H1 (cell line): ENCODE measurements around the gene TBX4. TPM values are rescaled to one million over a fixed set of nuclear protein-coding genes. Genes with fewer than 3 reads are reported as not detected.

Experiments
- CTCF ChIA-PET: fragments of 300-600 bp; sonication (Branson Sonifier 250); formaldehyde crosslinking; loops from one replicate; lab custom pipeline; 2021; ENCODE audit not compliant: partially characterized antibody; lab: Charles Lee
- POLR2A ChIA-PET: fragments of 300-600 bp; sonication (Branson Sonifier 250); formaldehyde crosslinking; loops from one replicate; lab custom pipeline; 2021; ENCODE audit warnings: inconsistent platforms; ENCODE audit not compliant: partially characterized antibody; lab: Charles Lee
- DNase-seq, 2 experiments: peaks; one replicate each; pipeline versions ENCODE4 v3.0.0 to v3.0.0-alpha.2; 2010 to 2022; ENCODE audit warnings: low spot score in 2 of 2, low read depth in 1 of 2, mixed read lengths in 1 of 2
- FAIRE-seq: peaks from 2 replicates; lab custom pipeline; 2011; peaks lifted over from hg19 to GRCh38; lab: Jason Lieb, UNC
- H2AFZ ChIP-seq: 2 replicates; pipeline ENCODE4 v1.8.1; 2012; ENCODE audit warnings: low read length, inconsistent platforms
- H2AK5ac ChIP-seq: 2 replicates; pipeline ENCODE4 v1.6.1; 2013; ENCODE audit warnings: low read depth, low read length
- H2BK120ac ChIP-seq: replicated peaks from 2 replicates; pipeline ENCODE3; 2013; ENCODE audit warnings: low read depth, low read length, inconsistent platforms
- H2BK12ac ChIP-seq: 2 replicates; pipeline ENCODE4 v1.6.1; 2013; ENCODE audit warnings: low read depth, low read length
- H2BK15ac ChIP-seq: 2 replicates; pipeline ENCODE4 v1.6.1; 2013; ENCODE audit warnings: low read length
- H2BK20ac ChIP-seq: 2 replicates; pipeline ENCODE4 v1.6.1; 2013; ENCODE audit warnings: low read length
- H2BK5ac ChIP-seq: 2 replicates; pipeline ENCODE4 v1.6.1; 2013; ENCODE audit warnings: low read depth, low read length
- H3K14ac ChIP-seq: 2 replicates; pipeline ENCODE4 v1.6.1; 2013; ENCODE audit warnings: inconsistent platforms; ENCODE audit not compliant: insufficient read length
- H3K18ac ChIP-seq: 2 replicates; pipeline ENCODE4 v1.6.1; 2013; ENCODE audit warnings: low read length; ENCODE audit errors: extremely low read depth
- H3K23ac ChIP-seq: 2 replicates; pipeline ENCODE4 v1.6.1; 2013; ENCODE audit warnings: inconsistent platforms; ENCODE audit not compliant: insufficient read length
- H3K23me2 ChIP-seq: 2 replicates; pipeline ENCODE4 v1.6.1; 2013; ENCODE audit warnings: low read depth, low read length
- H3K27ac ChIP-seq: 2 replicates; pipeline ENCODE4 v1.6.1; 2011; ENCODE audit warnings: low read depth, low read length, inconsistent platforms
- H3K27me3 ChIP-seq, 4 experiments: replicated peaks in 1 of 4; 1 replicate in 1 of 4; 2 replicates in 3 of 4; pipeline versions ENCODE4 v1.6.1 to v1.8.1; 2011 to 2013; ENCODE audit warnings: low read length in 3 of 4, mild to moderate bottlenecking in 3 of 4, inconsistent platforms in 2 of 4, mixed read lengths in 2 of 4, moderate library complexity in 1 of 4; ENCODE audit not compliant: control insufficient read depth in 3 of 4, insufficient read depth in 3 of 4; ENCODE audit errors: extremely low read depth in 1 of 4
- H3K36me3 ChIP-seq, 4 experiments: 2 replicates each; pipeline versions ENCODE4 v1.6.1 to v1.8.1; 2011 to 2013; ENCODE audit warnings: mild to moderate bottlenecking in 4 of 4, low read length in 3 of 4, moderate library complexity in 2 of 4, control low read depth in 1 of 4, inconsistent platforms in 1 of 4; ENCODE audit not compliant: insufficient read depth in 4 of 4, control insufficient read depth in 2 of 4
- H3K4ac ChIP-seq: replicated peaks from 2 replicates; pipeline ENCODE3; 2013; ENCODE audit warnings: low read length, low read depth, mixed read lengths, inconsistent platforms; ENCODE audit not compliant: insufficient read length
- H3K4me1 ChIP-seq, 4 experiments: replicated peaks in 1 of 4; 1 replicate in 1 of 4; 2 replicates in 3 of 4; pipeline versions ENCODE4 v1.6.1 to v1.8.1; 2011 to 2013; ENCODE audit warnings: low read length in 3 of 4, inconsistent platforms in 2 of 4, mixed read lengths in 1 of 4; ENCODE audit not compliant: insufficient read depth in 4 of 4, control insufficient read depth in 3 of 4
- H3K4me2 ChIP-seq, 2 experiments: 2 replicates each; pipeline versions ENCODE4 v1.6.1 to v1.8.1; 2011 to 2013; ENCODE audit warnings: low read depth in 2 of 2, low read length in 2 of 2, control low read depth in 1 of 2, inconsistent platforms in 1 of 2, mild to moderate bottlenecking in 1 of 2; ENCODE audit not compliant: insufficient read depth in 1 of 2
- H3K4me3 ChIP-seq, 4 experiments: fragments of 200-600, 300-600 bp in 1 of 4; sonication (generic), shearing (Covaris generic), sonication (Bioruptor Twin) in 1 of 4; 2 replicates each; pipeline versions ENCODE4 v1.5.1 to v1.8.1; 2011 to 2016; ENCODE audit warnings: low read length in 4 of 4, low read depth in 3 of 4, control low read depth in 2 of 4, inconsistent platforms in 2 of 4, mild to moderate bottlenecking in 2 of 4, mixed read lengths in 1 of 4, moderate library complexity in 1 of 4; ENCODE audit not compliant: insufficient read depth in 2 of 4; ENCODE audit errors: extremely low read depth in 1 of 4
- H3K56ac ChIP-seq: replicated peaks from 2 replicates; pipeline ENCODE3; 2013; ENCODE audit warnings: low read depth, mild to moderate bottlenecking, mixed read lengths, low read length, inconsistent platforms; ENCODE audit not compliant: insufficient read length
- H3K79me1 ChIP-seq: 2 replicates; pipeline ENCODE4 v1.6.1; 2013; ENCODE audit warnings: low read depth, low read length, control low read depth
- H3K79me2 ChIP-seq, 2 experiments: 2 replicates each; pipeline versions ENCODE4 v1.6.1 to v1.8.1; 2012 to 2013; ENCODE audit warnings: low read length in 2 of 2, mild to moderate bottlenecking in 2 of 2, inconsistent platforms in 1 of 2; ENCODE audit not compliant: insufficient read depth in 2 of 2, control insufficient read depth in 1 of 2
- H3K9ac ChIP-seq, 4 experiments: replicated peaks in 1 of 4; 1 replicate in 1 of 4; 2 replicates in 3 of 4; pipeline versions ENCODE4 v1.6.1 to v1.8.1; 2011 to 2013; ENCODE audit warnings: low read depth in 3 of 4, low read length in 3 of 4, control low read depth in 2 of 4, mild to moderate bottlenecking in 2 of 4, moderate library complexity in 2 of 4, inconsistent platforms in 1 of 4; ENCODE audit errors: extremely low read depth in 1 of 4
- H3K9me3 ChIP-seq, 2 experiments: 2 replicates each; pipeline versions ENCODE4 v1.6.1 to v1.8.1; 2012 to 2013; ENCODE audit warnings: mild to moderate bottlenecking in 2 of 2, moderate library complexity in 2 of 2, control low read depth in 1 of 2, inconsistent platforms in 1 of 2, low read depth in 1 of 2, low read length in 1 of 2, mixed read lengths in 1 of 2; ENCODE audit not compliant: insufficient read depth in 2 of 2
- H4K20me1 ChIP-seq, 2 experiments: replicated peaks in 1 of 2; 2 replicates each; pipeline versions ENCODE3 to v1.8.1; 2011 to 2013; ENCODE audit warnings: inconsistent platforms in 2 of 2, low read length in 2 of 2, mild to moderate bottlenecking in 1 of 2; ENCODE audit not compliant: insufficient read depth in 2 of 2, control insufficient read depth in 1 of 2
- H4K5ac ChIP-seq: 2 replicates; pipeline ENCODE4 v1.6.1; 2013; ENCODE audit warnings: low read length, low read depth, mixed read lengths, inconsistent platforms; ENCODE audit not compliant: insufficient read length
- H4K8ac ChIP-seq: 2 replicates; pipeline ENCODE4 v1.8.0; 2013; ENCODE audit warnings: mild to moderate bottlenecking, moderate library complexity, low read length, inconsistent platforms; ENCODE audit not compliant: insufficient read depth; ENCODE audit errors: extremely low read depth
- H4K91ac ChIP-seq: replicated peaks from 2 replicates; pipeline ENCODE3; 2013; ENCODE audit warnings: low read length, mixed read lengths, inconsistent platforms; ENCODE audit not compliant: insufficient read length
- CBX8 ChIP-seq: fragments of 300-800, 300-1000 bp; sonication (generic); IDR thresholded peaks from 2 replicates; pipeline ENCODE4 v1.7.1; 2016; ENCODE audit warnings: low read depth, low read length, borderline replicate concordance
- CEBPB ChIP-seq: IDR thresholded peaks from 2 replicates; pipeline ENCODE4 v1.6.1; 2012; ENCODE audit warnings: low read depth, low read length
- CREB1 ChIP-seq: IDR thresholded peaks from 2 replicates; pipeline ENCODE4 v1.6.1; 2012; ENCODE audit warnings: inconsistent platforms
- CTCF ChIP-seq, 3 experiments: IDR thresholded peaks; 1 replicate in 2 of 3; 2 replicates in 1 of 3; pipeline versions ENCODE4 v1.5.1 to v1.6.1; 2011; ENCODE audit warnings: low read length in 3 of 3, mild to moderate bottlenecking in 3 of 3, inconsistent platforms in 2 of 3, low read depth in 1 of 3, moderate library complexity in 1 of 3; ENCODE audit not compliant: insufficient read depth in 1 of 3; ENCODE audit errors: control extremely low read depth in 1 of 3
- FOSL1 ChIP-seq: IDR thresholded peaks from 2 replicates; pipeline ENCODE4 v1.6.1; 2011; ENCODE audit warnings: mild to moderate bottlenecking, low read depth, low read length, moderate library complexity; ENCODE audit not compliant: insufficient read depth
- MAFK ChIP-seq: IDR thresholded peaks from 2 replicates; pipeline ENCODE4 v1.6.1; 2012; ENCODE audit warnings: low read depth, mild to moderate bottlenecking, improper control_type of control experiment, low read length
- NANOG ChIP-seq: IDR thresholded peaks from 2 replicates; pipeline ENCODE4 v1.6.1; 2011; ENCODE audit warnings: low read length, low read depth, mild to moderate bottlenecking, inconsistent platforms; ENCODE audit not compliant: insufficient read depth, poor library complexity, severe bottlenecking
- POLR2AphosphoS5 ChIP-seq: IDR thresholded peaks from 2 replicates; pipeline ENCODE4 v1.6.1; 2011; ENCODE audit warnings: low read depth, low read length
- SIX5 ChIP-seq: IDR thresholded peaks from 2 replicates; pipeline ENCODE4 v1.6.1; 2011; ENCODE audit warnings: mild to moderate bottlenecking, low read depth, low read length
- SP1 ChIP-seq: IDR thresholded peaks from 2 replicates; pipeline ENCODE4 v1.6.1; 2011; ENCODE audit warnings: low read depth, low read length
- TBP ChIP-seq: IDR thresholded peaks from 2 replicates; pipeline ENCODE4 v1.6.1; 2011; ENCODE audit warnings: low read depth, low read length, improper control_type of control experiment
- WGBS, 2 experiments: shearing (Covaris generic) in 1 of 2; methylation state at CpG; one replicate each; pipeline versions ENCODE4 v1.1.6 to v1.1.7; 2013 to 2015; ENCODE audit warnings: low lambda C conversion rate in 2 of 2, mixed read lengths in 2 of 2, inconsistent platforms in 1 of 2, low coverage in 1 of 2, missing lambda C conversion rate in 1 of 2; ENCODE audit not compliant: insufficient replicate concordance in 2 of 2, insufficient coverage in 1 of 2, insufficient read length in 1 of 2; ENCODE audit errors: extremely low coverage in 1 of 2, missing lambda C conversion rate in 1 of 2; 5-methylcytosine and 5-hydroxymethylcytosine counted together
- polyA plus RNA-seq, 7 experiments: library from polyadenylated mRNA; depleted of rRNA in 3 of 7; stranded (reverse) in 5 of 7; unstranded in 2 of 7; fragments of >200 nt in 5 of 7; fragments of 200-250 nt in 2 of 7; gene quantifications; 1 replicate in 5 of 7; 2 replicates in 1 of 7; 4 replicates in 1 of 7; pipeline versions ENCODE4 v1.2.1 to v1.2.3, GENCODE V29; 2011 to 2013; ENCODE audit warnings: missing spikeins in 2 of 7, mixed read lengths in 2 of 7
- total RNA-seq: library from RNA; stranded (reverse); fragmentation: NEBNext Ultra II Directional; extraction: Animal tissue kit (Norgen Biotek cat#: 25700); gene quantifications from 2 replicates; pipeline ENCODE4 v1.2.1, GENCODE V29; 2021

Gene TBX4
- total and polyA plus RNA-seq, 2 of the 8 experiments (the other 6 are each of a cell fraction or from before 2014, with no cell fraction given): 0.02 TPM; not detected in 1

GRCh38 chr17:61442136-61442775 lies 10.0 kb upstream of the TBX4 start:
- no peak overlapping the region for H4K8ac ChIP-seq
- H2BK120ac ChIP-seq: no peak overlapping the region
- no peaks in the 10 kb centered on the region for H4K20me1 ChIP-seq
- FAIRE-seq (no peak), DNase-seq (peak in 1 of 2 experiments; percentile 13)
- H3K23me2 ChIP-seq: no peaks in the 10 kb centered on the region
- H3K56ac ChIP-seq: no peak overlapping the region
- H3K4me2 ChIP-seq: no peak overlapping the region
- H2AFZ ChIP-seq: no peak overlapping the region
- no peak overlapping the region for H2BK12ac ChIP-seq
- H3K4me3 ChIP-seq: no peak overlapping the region
- H3K9me3 ChIP-seq: no peaks in the 10 kb centered on the region
- H2BK5ac ChIP-seq: no peak overlapping the region
- CTCF ChIA-PET: interaction anchor here (0.7 to 3.9 kb wide), 5 partner anchors 8 to 31 kb away, joined by 3 to 19 read pairs (median 5); no protein-coding TSS in a partner anchor
- 0 out of 7 replicates have a peak, but pooled peaks cover 0 to 3% (median 0%) of the 10 kb centered on the region in 4 experiments for H3K4me1 ChIP-seq
- H3K27ac ChIP-seq: no peak overlapping the region
- peaks cover 0 to 3% (median 2%) of the 10 kb centered on the region in 4 experiments; a peak in 4 of 7 replicates for H3K27me3 ChIP-seq
- POLR2A ChIA-PET: interaction anchor here (0.7 to 1.1 kb wide), 2 partner anchors 22 to 437 kb away, joined by 3 read pairs; no protein-coding TSS in a partner anchor
- H3K79me2 ChIP-seq: no peaks in the 10 kb centered on the region
- no peak overlapping the region for H4K91ac ChIP-seq
- H3K14ac ChIP-seq: no peak overlapping the region
- H2BK20ac ChIP-seq: no peak overlapping the region
- no peak overlapping the region for H2BK15ac ChIP-seq
- no peak overlapping the region for H3K18ac ChIP-seq
- no peak overlapping the region for H2AK5ac ChIP-seq
- no peak overlapping the region for H4K5ac ChIP-seq
- H3K36me3 ChIP-seq: no peaks in the 10 kb centered on the region
- H3K79me1 ChIP-seq: no peaks in the 10 kb centered on the region
- 79% methylated on average over 4 of the region's 4 CpGs; no CpG with 5 or more reads in 1 of the 2 experiments for WGBS, 2 experiments
- H3K23ac ChIP-seq: no peak overlapping the region
- H3K9ac ChIP-seq: no peak overlapping the region
- no peak overlapping the region for H3K4ac ChIP-seq
- TF ChIP-seq FOSL1 (no peak), TBP (no peak), NANOG (no peak), SP1 (no peak), CTCF (IDR thresholded peaks at IDR 0.05; ENCODE audit: control extremely low read depth in 1 of 3, insufficient read depth in 1 of 3, low read depth in 1 of 3, low read length in 3 of 3) (no peak), CEBPB (no peak), SIX5 (no peak), POLR2AphosphoS5 (no peak), CBX8 (no peak), CREB1 (no peak), MAFK (no peak)
